Liver (tissue), 9 donors: ENCODE data around the gene NOA1. TPM values are rescaled to one million over a fixed set of nuclear protein-coding genes. Genes with fewer than 3 reads are reported as not detected.

Experiments
- DNase-seq: peaks from one replicate; pipeline ENCODE4 v3.0.0-alpha.2; 2017; ENCODE audit warnings: low spot score
- H3K27ac ChIP-seq, 2 donors: one replicate each; pipeline ENCODE4 v1.7.0; 2013; ENCODE audit warnings: inconsistent platforms in 2 of 2, low read length in 2 of 2, control low read depth in 1 of 2, low read depth in 1 of 2, mild to moderate bottlenecking in 1 of 2
- H3K27me3 ChIP-seq, 4 donors: one replicate each; pipeline versions ENCODE4 v1.6.1 to v1.7.0; 2013; ENCODE audit warnings: low read length in 3 of 4, inconsistent platforms in 1 of 4, mild to moderate bottlenecking in 1 of 4, moderate library complexity in 1 of 4; ENCODE audit not compliant: control insufficient read depth in 4 of 4, insufficient read depth in 4 of 4
- H3K36me3 ChIP-seq, 4 donors: one replicate each; pipeline versions ENCODE4 v1.6.1 to v1.7.0; 2013; ENCODE audit warnings: low read length in 3 of 4, mild to moderate bottlenecking in 3 of 4, low read depth in 1 of 4, moderate library complexity in 1 of 4; ENCODE audit not compliant: control insufficient read depth in 4 of 4, insufficient read depth in 3 of 4
- H3K4me1 ChIP-seq, 4 donors: one replicate each; pipeline versions ENCODE4 v1.6.1 to v1.7.0; 2013; ENCODE audit warnings: low read length in 3 of 4, mild to moderate bottlenecking in 3 of 4, moderate library complexity in 1 of 4; ENCODE audit not compliant: control insufficient read depth in 4 of 4, insufficient read depth in 4 of 4
- H3K4me3 ChIP-seq, 3 donors: one replicate each; pipeline versions ENCODE4 v1.6.1 to v1.7.0; 2013; ENCODE audit warnings: low read length in 3 of 3, control low read depth in 1 of 3, low read depth in 1 of 3, mild to moderate bottlenecking in 1 of 3
- H3K9ac ChIP-seq, 2 donors: one replicate each; pipeline ENCODE4 v1.7.0; 2013; ENCODE audit warnings: low read length in 2 of 2, mild to moderate bottlenecking in 2 of 2, moderate library complexity in 2 of 2, control low read depth in 1 of 2, low read depth in 1 of 2
- H3K9me3 ChIP-seq, 4 donors: one replicate each; pipeline versions ENCODE4 v1.6.1 to v1.7.0; 2013; ENCODE audit warnings: low read length in 3 of 4; ENCODE audit not compliant: control insufficient read depth in 4 of 4
- ATF3 ChIP-seq: IDR thresholded peaks from 2 replicates; pipeline ENCODE4 v1.6.1; 2016; ENCODE audit warnings: antibody characterized with exemption
- CTCF ChIP-seq: fragments of 150-350 bp; IDR thresholded peaks from 2 replicates; pipeline ENCODE4 v1.5.1; 2017; ENCODE audit warnings: improper control_type of control experiment, low read depth, low read length; ENCODE audit not compliant: missing input control
- EGR1 ChIP-seq, 2 donors: IDR thresholded peaks; 2 replicates each; pipeline ENCODE4 v1.6.1; 2016 to 2018; ENCODE audit warnings: antibody characterized with exemption in 2 of 2, low read depth in 2 of 2
- FOXA1 ChIP-seq: IDR thresholded peaks from 2 replicates; pipeline ENCODE4 v1.6.1; 2016; ENCODE audit warnings: antibody characterized with exemption
- FOXA2 ChIP-seq: IDR thresholded peaks from 2 replicates; pipeline ENCODE4 v1.6.1; 2016; ENCODE audit warnings: antibody characterized with exemption
- GABPA ChIP-seq, 2 donors: IDR thresholded peaks in 1 of 2; conservative IDR thresholded peaks in 1 of 2; 2 replicates each; pipeline ENCODE4 v1.6.1; 2016; ENCODE audit warnings: antibody characterized with exemption in 2 of 2, mild to moderate bottlenecking in 1 of 2, moderate library complexity in 1 of 2
- HNF4A ChIP-seq, 2 donors: conservative IDR thresholded peaks; 2 replicates each; pipeline ENCODE4 v1.6.1; 2016; ENCODE audit warnings: antibody characterized with exemption in 2 of 2, mild to moderate bottlenecking in 2 of 2
- HNF4G ChIP-seq: IDR thresholded peaks from 2 replicates; pipeline ENCODE4 v1.6.1; 2016; ENCODE audit warnings: antibody characterized with exemption
- JUND ChIP-seq, 2 donors: IDR thresholded peaks; 2 replicates each; pipeline ENCODE4 v1.6.1; 2016; ENCODE audit warnings: antibody characterized with exemption in 2 of 2
- MAX ChIP-seq: IDR thresholded peaks from 2 replicates; pipeline ENCODE4 v1.6.1; 2016; ENCODE audit warnings: antibody characterized with exemption
- NR2F2 ChIP-seq: IDR thresholded peaks from 2 replicates; pipeline ENCODE4 v1.6.1; 2016; ENCODE audit warnings: antibody characterized with exemption
- RAD21 ChIP-seq, 2 donors: IDR thresholded peaks; 2 replicates each; pipeline ENCODE4 v1.6.1; 2016; ENCODE audit warnings: antibody characterized with exemption in 2 of 2, mild to moderate bottlenecking in 2 of 2
- REST ChIP-seq: IDR thresholded peaks from 2 replicates; pipeline ENCODE4 v1.6.1; 2016; ENCODE audit warnings: antibody characterized with exemption, mild to moderate bottlenecking
- RXRA ChIP-seq, 2 donors: IDR thresholded peaks; 2 replicates each; pipeline ENCODE4 v1.6.1; 2017 to 2018; ENCODE audit warnings: antibody characterized with exemption in 2 of 2, mild to moderate bottlenecking in 1 of 2
- SP1 ChIP-seq: IDR thresholded peaks from 2 replicates; pipeline ENCODE4 v1.6.1; 2018; ENCODE audit warnings: antibody characterized with exemption, mild to moderate bottlenecking
- TAF1 ChIP-seq: conservative IDR thresholded peaks from 2 replicates; pipeline ENCODE4 v1.6.1; 2016; ENCODE audit warnings: antibody characterized with exemption, mild to moderate bottlenecking
- YY1 ChIP-seq: IDR thresholded peaks from 2 replicates; pipeline ENCODE4 v1.6.1; 2016; ENCODE audit warnings: antibody characterized with exemption, mild to moderate bottlenecking
- ZBTB33 ChIP-seq: IDR thresholded peaks from 2 replicates; pipeline ENCODE4 v1.6.1; 2016; ENCODE audit warnings: antibody characterized with exemption
- WGBS: extraction: QIAGEN DNeasy Blood & Tissue Kit; methylation state at CpG from one replicate; pipeline ENCODE4 v1.1.7; 2013; 5-methylcytosine and 5-hydroxymethylcytosine counted together
- polyA plus RNA-seq, 2 donors: library from polyadenylated mRNA; stranded (reverse) in 1 of 2; unstranded in 1 of 2; fragments of 200-250 nt in 1 of 2; fragments of >200 nt in 1 of 2; fragmentation: Nextera tagmentation in 1 of 2; extraction: Ambion mirVana in 1 of 2; gene quantifications; one replicate each; pipeline versions ENCODE4 v1.2.1 to v1.2.3, GENCODE V29; 2013 to 2015
- total RNA-seq, 2 donors: library from RNA; depleted of rRNA; stranded (reverse); fragments of >200 nt; gene quantifications; one replicate each; pipeline ENCODE4 v1.2.3, GENCODE V29; 2014
- donor health status: healthy.
- donor health status: healthy.
- donor health status: healthy.
- donor health status: healthy.
- donor health status: healthy.

NOA1 gene
- total and polyA plus RNA-seq, 4 donors = 2.3 to 9.2 (median 7.1) TPM

GRCh38 chr4:56973336-56973735, 4.1 kb downstream of the NOA1 start (continued):
- TF ChIP-seq JUND (IDR thresholded peaks at IDR 0.05) (no peak), EGR1 (IDR thresholded peaks at IDR 0.05; ENCODE audit: low read depth in 2 of 2) (no peak), RXRA (IDR thresholded peaks at IDR 0.05) (no peak)

GRCh38 chr4:56972809-56973208, 4.6 kb downstream of the NOA1 start:
- Histone ChIP-seq H3K9ac (no peak overlapping the region), H3K4me1 (peaks cover 0 to 19% (median 13%) of the 10 kb centered on the region in 4 donors), H3K4me3 (no peak overlapping the region), H3K27ac (no peak overlapping the region), H3K27me3 (no peaks in the 10 kb centered on the region), H3K9me3 (peaks cover 0 to 11% (median 7%) of the 10 kb centered on the region in 4 donors), H3K36me3 (peaks cover 10 to 37% (median 36%) of the 10 kb centered on the region in 4 donors)
- TF ChIP-seq RAD21 (IDR thresholded peaks at IDR 0.05) (no peak), TAF1 (no peak), SP1 (no peak), GABPA (IDR thresholded peaks at IDR 0.05 in 1 of 2, conservative IDR thresholded peaks at IDR 0.05 in 1 of 2) (no peak), FOXA2 (no peak), RXRA (IDR thresholded peaks at IDR 0.05) (no peak), HNF4G (no peak), MAX (no peak)
- DNase-seq = no peak

GRCh38 chr4:56972389-56972788, 5.0 kb downstream of the NOA1 start:
- peaks cover 10 to 40% (median 39%) of the 10 kb centered on the region in 4 donors for H3K36me3 ChIP-seq
- H3K27me3 ChIP-seq = no peaks in the 10 kb centered on the region
- H3K9ac ChIP-seq = no peak overlapping the region
- no peak overlapping the region for H3K27ac ChIP-seq
- no peak for TF ChIP-seq FOXA1
- TF ChIP-seq HNF4A (conservative IDR thresholded peaks at IDR 0.05) = no peak
- TF ChIP-seq FOXA2 = no peak
- no peak for TF ChIP-seq HNF4G
- TF ChIP-seq RAD21 (IDR thresholded peaks at IDR 0.05) = no peak
- no peak for TF ChIP-seq JUND (IDR thresholded peaks at IDR 0.05)
- TF ChIP-seq NR2F2 = no peak
- TF ChIP-seq MAX = no peak
- TF ChIP-seq ATF3 = no peak
- no peak for TF ChIP-seq YY1
- TF ChIP-seq GABPA (IDR thresholded peaks at IDR 0.05 in 1 of 2, conservative IDR thresholded peaks at IDR 0.05 in 1 of 2) = no peak
- TF ChIP-seq RXRA (IDR thresholded peaks at IDR 0.05) = no peak
- TF ChIP-seq REST = no peak
- no peak for TF ChIP-seq SP1
- TF ChIP-seq EGR1 (IDR thresholded peaks at IDR 0.05; ENCODE audit: low read depth in 2 of 2) = no peak
- no peak for TF ChIP-seq TAF1
- TF ChIP-seq CTCF = no peak
- no peak for TF ChIP-seq ZBTB33
- DNase-seq = no peak
- peaks cover 0 to 19% (median 13%) of the 10 kb centered on the region in 4 donors for H3K4me1 ChIP-seq
- no peak overlapping the region for H3K4me3 ChIP-seq
- H3K9me3 ChIP-seq = peaks cover 0 to 11% (median 7%) of the 10 kb centered on the region in 4 donors
- 97% methylated on average over 2 of the region's 2 CpGs for WGBS
